H1 (cell line): ENCODE results near the gene DEPDC1. TPM values are rescaled to one million over a fixed set of nuclear protein-coding genes. Genes with fewer than 3 reads are reported as not detected.

Source experiments
- CTCF ChIA-PET: fragments of 300-600 bp; sonication (Branson Sonifier 250); formaldehyde crosslinking; loops from one replicate; lab custom pipeline; 2021; ENCODE audit not compliant: partially characterized antibody; lab: Charles Lee
- POLR2A ChIA-PET: fragments of 300-600 bp; sonication (Branson Sonifier 250); formaldehyde crosslinking; loops from one replicate; lab custom pipeline; 2021; ENCODE audit warnings: inconsistent platforms; ENCODE audit not compliant: partially characterized antibody; lab: Charles Lee
- DNase-seq, 2 experiments: peaks; one replicate each; pipeline versions ENCODE4 v3.0.0 to v3.0.0-alpha.2; 2010 to 2022; ENCODE audit warnings: low spot score in 2 of 2, low read depth in 1 of 2, mixed read lengths in 1 of 2
- FAIRE-seq: peaks from 2 replicates; lab custom pipeline; 2011; peaks lifted over from hg19 to GRCh38; lab: Jason Lieb, UNC
- H2AFZ ChIP-seq: 2 replicates; pipeline ENCODE4 v1.8.1; 2012; ENCODE audit warnings: low read length, inconsistent platforms
- H2AK5ac ChIP-seq: 2 replicates; pipeline ENCODE4 v1.6.1; 2013; ENCODE audit warnings: low read depth, low read length
- H2BK120ac ChIP-seq: replicated peaks from 2 replicates; pipeline ENCODE3; 2013; ENCODE audit warnings: low read depth, low read length, inconsistent platforms
- H2BK12ac ChIP-seq: 2 replicates; pipeline ENCODE4 v1.6.1; 2013; ENCODE audit warnings: low read depth, low read length
- H2BK15ac ChIP-seq: 2 replicates; pipeline ENCODE4 v1.6.1; 2013; ENCODE audit warnings: low read length
- H2BK20ac ChIP-seq: 2 replicates; pipeline ENCODE4 v1.6.1; 2013; ENCODE audit warnings: low read length
- H2BK5ac ChIP-seq: 2 replicates; pipeline ENCODE4 v1.6.1; 2013; ENCODE audit warnings: low read depth, low read length
- H3K14ac ChIP-seq: 2 replicates; pipeline ENCODE4 v1.6.1; 2013; ENCODE audit warnings: inconsistent platforms; ENCODE audit not compliant: insufficient read length
- H3K18ac ChIP-seq: 2 replicates; pipeline ENCODE4 v1.6.1; 2013; ENCODE audit warnings: low read length; ENCODE audit errors: extremely low read depth
- H3K23ac ChIP-seq: 2 replicates; pipeline ENCODE4 v1.6.1; 2013; ENCODE audit warnings: inconsistent platforms; ENCODE audit not compliant: insufficient read length
- H3K23me2 ChIP-seq: 2 replicates; pipeline ENCODE4 v1.6.1; 2013; ENCODE audit warnings: low read depth, low read length
- H3K27ac ChIP-seq: 2 replicates; pipeline ENCODE4 v1.6.1; 2011; ENCODE audit warnings: low read depth, low read length, inconsistent platforms
- H3K27me3 ChIP-seq, 4 experiments: replicated peaks in 1 of 4; 1 replicate in 1 of 4; 2 replicates in 3 of 4; pipeline versions ENCODE4 v1.6.1 to v1.8.1; 2011 to 2013; ENCODE audit warnings: low read length in 3 of 4, mild to moderate bottlenecking in 3 of 4, inconsistent platforms in 2 of 4, mixed read lengths in 2 of 4, moderate library complexity in 1 of 4; ENCODE audit not compliant: control insufficient read depth in 3 of 4, insufficient read depth in 3 of 4; ENCODE audit errors: extremely low read depth in 1 of 4
- H3K36me3 ChIP-seq, 4 experiments: 2 replicates each; pipeline versions ENCODE4 v1.6.1 to v1.8.1; 2011 to 2013; ENCODE audit warnings: mild to moderate bottlenecking in 4 of 4, low read length in 3 of 4, moderate library complexity in 2 of 4, control low read depth in 1 of 4, inconsistent platforms in 1 of 4; ENCODE audit not compliant: insufficient read depth in 4 of 4, control insufficient read depth in 2 of 4
- H3K4ac ChIP-seq: replicated peaks from 2 replicates; pipeline ENCODE3; 2013; ENCODE audit warnings: low read length, low read depth, mixed read lengths, inconsistent platforms; ENCODE audit not compliant: insufficient read length
- H3K4me1 ChIP-seq, 4 experiments: replicated peaks in 1 of 4; 1 replicate in 1 of 4; 2 replicates in 3 of 4; pipeline versions ENCODE4 v1.6.1 to v1.8.1; 2011 to 2013; ENCODE audit warnings: low read length in 3 of 4, inconsistent platforms in 2 of 4, mixed read lengths in 1 of 4; ENCODE audit not compliant: insufficient read depth in 4 of 4, control insufficient read depth in 3 of 4
- H3K4me2 ChIP-seq, 2 experiments: 2 replicates each; pipeline versions ENCODE4 v1.6.1 to v1.8.1; 2011 to 2013; ENCODE audit warnings: low read depth in 2 of 2, low read length in 2 of 2, control low read depth in 1 of 2, inconsistent platforms in 1 of 2, mild to moderate bottlenecking in 1 of 2; ENCODE audit not compliant: insufficient read depth in 1 of 2
- H3K4me3 ChIP-seq, 4 experiments: fragments of 200-600, 300-600 bp in 1 of 4; sonication (generic), shearing (Covaris generic), sonication (Bioruptor Twin) in 1 of 4; 2 replicates each; pipeline versions ENCODE4 v1.5.1 to v1.8.1; 2011 to 2016; ENCODE audit warnings: low read length in 4 of 4, low read depth in 3 of 4, control low read depth in 2 of 4, inconsistent platforms in 2 of 4, mild to moderate bottlenecking in 2 of 4, mixed read lengths in 1 of 4, moderate library complexity in 1 of 4; ENCODE audit not compliant: insufficient read depth in 2 of 4; ENCODE audit errors: extremely low read depth in 1 of 4
- H3K56ac ChIP-seq: replicated peaks from 2 replicates; pipeline ENCODE3; 2013; ENCODE audit warnings: low read depth, mild to moderate bottlenecking, mixed read lengths, low read length, inconsistent platforms; ENCODE audit not compliant: insufficient read length
- H3K79me1 ChIP-seq: 2 replicates; pipeline ENCODE4 v1.6.1; 2013; ENCODE audit warnings: low read depth, low read length, control low read depth
- H3K79me2 ChIP-seq, 2 experiments: 2 replicates each; pipeline versions ENCODE4 v1.6.1 to v1.8.1; 2012 to 2013; ENCODE audit warnings: low read length in 2 of 2, mild to moderate bottlenecking in 2 of 2, inconsistent platforms in 1 of 2; ENCODE audit not compliant: insufficient read depth in 2 of 2, control insufficient read depth in 1 of 2
- H3K9ac ChIP-seq, 4 experiments: replicated peaks in 1 of 4; 1 replicate in 1 of 4; 2 replicates in 3 of 4; pipeline versions ENCODE4 v1.6.1 to v1.8.1; 2011 to 2013; ENCODE audit warnings: low read depth in 3 of 4, low read length in 3 of 4, control low read depth in 2 of 4, mild to moderate bottlenecking in 2 of 4, moderate library complexity in 2 of 4, inconsistent platforms in 1 of 4; ENCODE audit errors: extremely low read depth in 1 of 4
- H3K9me3 ChIP-seq, 2 experiments: 2 replicates each; pipeline versions ENCODE4 v1.6.1 to v1.8.1; 2012 to 2013; ENCODE audit warnings: mild to moderate bottlenecking in 2 of 2, moderate library complexity in 2 of 2, control low read depth in 1 of 2, inconsistent platforms in 1 of 2, low read depth in 1 of 2, low read length in 1 of 2, mixed read lengths in 1 of 2; ENCODE audit not compliant: insufficient read depth in 2 of 2
- H4K20me1 ChIP-seq, 2 experiments: replicated peaks in 1 of 2; 2 replicates each; pipeline versions ENCODE3 to v1.8.1; 2011 to 2013; ENCODE audit warnings: inconsistent platforms in 2 of 2, low read length in 2 of 2, mild to moderate bottlenecking in 1 of 2; ENCODE audit not compliant: insufficient read depth in 2 of 2, control insufficient read depth in 1 of 2
- H4K5ac ChIP-seq: 2 replicates; pipeline ENCODE4 v1.6.1; 2013; ENCODE audit warnings: low read length, low read depth, mixed read lengths, inconsistent platforms; ENCODE audit not compliant: insufficient read length
- H4K8ac ChIP-seq: 2 replicates; pipeline ENCODE4 v1.8.0; 2013; ENCODE audit warnings: mild to moderate bottlenecking, moderate library complexity, low read length, inconsistent platforms; ENCODE audit not compliant: insufficient read depth; ENCODE audit errors: extremely low read depth
- H4K91ac ChIP-seq: replicated peaks from 2 replicates; pipeline ENCODE3; 2013; ENCODE audit warnings: low read length, mixed read lengths, inconsistent platforms; ENCODE audit not compliant: insufficient read length
- BCL11A ChIP-seq, 2 experiments: IDR thresholded peaks; one replicate each; pipeline ENCODE4 v1.6.1; 2011; ENCODE audit warnings: low read depth in 2 of 2, low read length in 2 of 2, mild to moderate bottlenecking in 2 of 2
- CHD1 ChIP-seq: IDR thresholded peaks from 2 replicates; pipeline ENCODE4 v1.6.1; 2012; ENCODE audit warnings: low read depth, low read length, improper control_type of control experiment
- JUND ChIP-seq: IDR thresholded peaks from 2 replicates; pipeline ENCODE4 v1.6.1; 2011; ENCODE audit warnings: mild to moderate bottlenecking, improper control_type of control experiment, low read length
- KDM1A ChIP-seq: fragments of 200-600, 300-600 bp; sonication (generic); IDR thresholded peaks from 2 replicates; pipeline ENCODE4 v1.7.1; 2016; ENCODE audit warnings: mild to moderate bottlenecking, low read length, borderline replicate concordance
- POLR2A ChIP-seq, 2 experiments: IDR thresholded peaks; 1 replicate in 1 of 2; 2 replicates in 1 of 2; pipeline ENCODE4 v1.6.1; 2011; ENCODE audit warnings: low read depth in 2 of 2, low read length in 2 of 2, mild to moderate bottlenecking in 2 of 2; ENCODE audit errors: control extremely low read depth in 1 of 2
- SIX5 ChIP-seq: IDR thresholded peaks from 2 replicates; pipeline ENCODE4 v1.6.1; 2011; ENCODE audit warnings: mild to moderate bottlenecking, low read depth, low read length
- SUZ12 ChIP-seq: fragments of 200-600 bp; sonication (generic); IDR thresholded peaks from 2 replicates; pipeline ENCODE4 v1.6.1; 2012; ENCODE audit warnings: mild to moderate bottlenecking, inconsistent platforms, low read length, moderate library complexity, mixed read lengths
- WGBS, 2 experiments: shearing (Covaris generic) in 1 of 2; methylation state at CpG; one replicate each; pipeline versions ENCODE4 v1.1.6 to v1.1.7; 2013 to 2015; ENCODE audit warnings: low lambda C conversion rate in 2 of 2, mixed read lengths in 2 of 2, inconsistent platforms in 1 of 2, low coverage in 1 of 2, missing lambda C conversion rate in 1 of 2; ENCODE audit not compliant: insufficient replicate concordance in 2 of 2, insufficient coverage in 1 of 2, insufficient read length in 1 of 2; ENCODE audit errors: extremely low coverage in 1 of 2, missing lambda C conversion rate in 1 of 2; 5-methylcytosine and 5-hydroxymethylcytosine counted together
- polyA plus RNA-seq, 7 experiments: library from polyadenylated mRNA; depleted of rRNA in 3 of 7; stranded (reverse) in 5 of 7; unstranded in 2 of 7; fragments of >200 nt in 5 of 7; fragments of 200-250 nt in 2 of 7; gene quantifications; 1 replicate in 5 of 7; 2 replicates in 1 of 7; 4 replicates in 1 of 7; pipeline versions ENCODE4 v1.2.1 to v1.2.3, GENCODE V29; 2011 to 2013; ENCODE audit warnings: missing spikeins in 2 of 7, mixed read lengths in 2 of 7
- total RNA-seq: library from RNA; stranded (reverse); fragmentation: NEBNext Ultra II Directional; extraction: Animal tissue kit (Norgen Biotek cat#: 25700); gene quantifications from 2 replicates; pipeline ENCODE4 v1.2.1, GENCODE V29; 2021
- TF ChIP-seq, protein P1 (sequence below): IDR thresholded peaks from 2 replicates; pipeline ENCODE4 v1.6.1; 2012; ENCODE audit warnings: low read length, inconsistent platforms
- TF ChIP-seq, protein P2 (sequence below), 3 experiments: IDR thresholded peaks; 1 replicate in 2 of 3; 2 replicates in 1 of 3; pipeline versions ENCODE4 v1.5.1 to v1.6.1; 2011; ENCODE audit warnings: low read length in 3 of 3, mild to moderate bottlenecking in 3 of 3, inconsistent platforms in 2 of 3, low read depth in 1 of 3, moderate library complexity in 1 of 3; ENCODE audit not compliant: insufficient read depth in 1 of 3; ENCODE audit errors: control extremely low read depth in 1 of 3

DEPDC1 gene
- total and polyA plus RNA-seq, 2 of the 8 experiments (the other 6 are each of a cell fraction or from before 2014, with no cell fraction given): 5.5 to 46.5 TPM

DNA sequence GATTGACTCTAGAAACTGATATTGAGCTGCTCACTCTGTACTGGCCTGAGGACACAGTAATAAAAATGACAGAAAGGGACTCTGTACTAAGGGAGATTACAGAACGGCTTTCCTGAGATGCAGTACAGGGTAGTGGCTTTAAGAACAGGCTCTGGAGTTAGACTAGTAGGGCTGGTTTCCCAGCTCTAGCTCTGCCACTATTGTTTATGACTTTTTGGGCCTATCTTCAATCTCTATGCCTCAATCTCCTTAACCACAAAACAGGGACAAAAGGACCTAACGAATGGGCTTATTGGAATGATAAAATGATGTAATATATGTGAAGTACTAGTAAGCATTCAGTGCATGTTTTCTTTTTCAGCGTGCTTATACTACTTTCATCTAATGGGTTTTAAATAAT, 1.4 kb downstream of the DEPDC1 start:
- H3K79me2 ChIP-seq: peaks cover 0 to 47% of the 10 kb centered on the region in 2 experiments; a peak in 3 of 4 replicates
- H3K9ac ChIP-seq: no peak overlapping the region
- no peak overlapping the region for H3K56ac ChIP-seq
- H3K4ac ChIP-seq: no peak overlapping the region
- no peak overlapping the region for H3K14ac ChIP-seq
- H4K8ac ChIP-seq: no peak overlapping the region
- H3K9me3 ChIP-seq: no peaks in the 10 kb centered on the region
- no peaks in the 10 kb centered on the region for H4K20me1 ChIP-seq
- H4K5ac ChIP-seq: no peak overlapping the region
- FAIRE-seq (no peak), DNase-seq (no peak)
- H2BK20ac ChIP-seq: no peak overlapping the region
- 86% methylated on average over 3 of the region's 3 CpGs; no CpG with 5 or more reads in 1 of the 2 experiments for WGBS, 2 experiments
- H3K27me3 ChIP-seq: no peaks in the 10 kb centered on the region
- no peak overlapping the region for H3K27ac ChIP-seq
- H3K23ac ChIP-seq: no peak overlapping the region
- H3K23me2 ChIP-seq: peaks cover 4% of the 10 kb centered on the region
- peak overlapping the region; percentile 10 to 98 (median 88); a peak in 4 of 8 replicates for H3K4me3 ChIP-seq
- H2BK120ac ChIP-seq: no peak overlapping the region
- H2BK12ac ChIP-seq: no peak overlapping the region
- H2AFZ ChIP-seq: no peak overlapping the region
- H3K18ac ChIP-seq: no peak overlapping the region
- no peak overlapping the region for H2BK5ac ChIP-seq
- CTCF ChIA-PET: interaction anchor here (0.7 to 2.0 kb wide), 4 partner anchors 11 to 1056 kb away, joined by 3 to 8 read pairs (median 6); no protein-coding TSS in a partner anchor
- no peaks in the 10 kb centered on the region for H3K79me1 ChIP-seq
- H3K36me3 ChIP-seq: peaks cover 0 to 25% (median 4%) of the 10 kb centered on the region in 4 experiments; a peak in 5 of 8 replicates
- POLR2A ChIA-PET: interaction anchor here (1.2 kb wide), 1 partner anchor 484 kb away, joined by 3 read pairs; no protein-coding TSS in a partner anchor
- peak overlapping the region; percentile 90 to 94; a peak in 3 of 4 replicates for H3K4me2 ChIP-seq
- H4K91ac ChIP-seq: no peak overlapping the region
- peaks cover 0 to 3% (median 1%) of the 10 kb centered on the region in 4 experiments; a peak in 2 of 7 replicates for H3K4me1 ChIP-seq
- no peak overlapping the region for H2BK15ac ChIP-seq
- no peak overlapping the region for H2AK5ac ChIP-seq
- TF ChIP-seq JUND (no peak), POLR2A (IDR thresholded peaks at IDR 0.05; ENCODE audit: control extremely low read depth in 1 of 2, low read depth in 2 of 2, low read length in 2 of 2) (no peak), SIX5 (no peak), KDM1A (no peak), CHD1 (no peak), SUZ12 (no peak), BCL11A (IDR thresholded peaks at IDR 0.05; ENCODE audit: low read depth in 2 of 2, low read length in 2 of 2) (no peak)
- TF ChIP-seq, protein P1, sequence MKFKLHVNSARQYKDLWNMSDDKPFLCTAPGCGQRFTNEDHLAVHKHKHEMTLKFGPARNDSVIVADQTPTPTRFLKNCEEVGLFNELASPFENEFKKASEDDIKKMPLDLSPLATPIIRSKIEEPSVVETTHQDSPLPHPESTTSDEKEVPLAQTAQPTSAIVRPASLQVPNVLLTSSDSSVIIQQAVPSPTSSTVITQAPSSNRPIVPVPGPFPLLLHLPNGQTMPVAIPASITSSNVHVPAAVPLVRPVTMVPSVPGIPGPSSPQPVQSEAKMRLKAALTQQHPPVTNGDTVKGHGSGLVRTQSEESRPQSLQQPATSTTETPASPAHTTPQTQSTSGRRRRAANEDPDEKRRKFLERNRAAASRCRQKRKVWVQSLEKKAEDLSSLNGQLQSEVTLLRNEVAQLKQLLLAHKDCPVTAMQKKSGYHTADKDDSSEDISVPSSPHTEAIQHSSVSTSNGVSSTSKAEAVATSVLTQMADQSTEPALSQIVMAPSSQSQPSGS: no peak
- TF ChIP-seq, protein P2, sequence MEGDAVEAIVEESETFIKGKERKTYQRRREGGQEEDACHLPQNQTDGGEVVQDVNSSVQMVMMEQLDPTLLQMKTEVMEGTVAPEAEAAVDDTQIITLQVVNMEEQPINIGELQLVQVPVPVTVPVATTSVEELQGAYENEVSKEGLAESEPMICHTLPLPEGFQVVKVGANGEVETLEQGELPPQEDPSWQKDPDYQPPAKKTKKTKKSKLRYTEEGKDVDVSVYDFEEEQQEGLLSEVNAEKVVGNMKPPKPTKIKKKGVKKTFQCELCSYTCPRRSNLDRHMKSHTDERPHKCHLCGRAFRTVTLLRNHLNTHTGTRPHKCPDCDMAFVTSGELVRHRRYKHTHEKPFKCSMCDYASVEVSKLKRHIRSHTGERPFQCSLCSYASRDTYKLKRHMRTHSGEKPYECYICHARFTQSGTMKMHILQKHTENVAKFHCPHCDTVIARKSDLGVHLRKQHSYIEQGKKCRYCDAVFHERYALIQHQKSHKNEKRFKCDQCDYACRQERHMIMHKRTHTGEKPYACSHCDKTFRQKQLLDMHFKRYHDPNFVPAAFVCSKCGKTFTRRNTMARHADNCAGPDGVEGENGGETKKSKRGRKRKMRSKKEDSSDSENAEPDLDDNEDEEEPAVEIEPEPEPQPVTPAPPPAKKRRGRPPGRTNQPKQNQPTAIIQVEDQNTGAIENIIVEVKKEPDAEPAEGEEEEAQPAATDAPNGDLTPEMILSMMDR (IDR thresholded peaks at IDR 0.05; ENCODE audit: control extremely low read depth in 1 of 3, insufficient read depth in 1 of 3, low read depth in 1 of 3, low read length in 3 of 3): no peak
